Right kidney (tissue), 1 donor: ENCODE measurements around the gene HMGCS1.
"Not testable (repeated sequence)": the region's sequence is repeated elsewhere in the genome, so short reads cannot be mapped to it uniquely, and the experiment has no call there.

Experiments
- DNase-seq: peaks from one replicate; pipeline ENCODE4 v3.0.0-alpha.2; 2016

HMGCS1 gene

GRCh38 chr5:43279548-43280274 lies 33.5 kb downstream of the HMGCS1 start:
- no peak for DNase-seq

GRCh38 chr5:43275391-43275790 lies 37.8 kb downstream of the HMGCS1 start:
- no peak for DNase-seq

- DNase-seq = no peak
These were observed 38.6 kb downstream of the HMGCS1 start for GRCh38 chr5:43274435-43275114.

- DNase-seq = no peak
These were observed 39.7 kb downstream of the HMGCS1 start for GRCh38 chr5:43273552-43273951.

GRCh38 chr5:43270645-43271044 lies 42.6 kb downstream of the HMGCS1 start:
- no peak for DNase-seq

GRCh38 chr5:43268188-43268820 lies 44.9 kb downstream of the HMGCS1 start:
- DNase-seq = no peak

- DNase-seq = not testable (repeated sequence)
These were observed 50.9 kb downstream of the HMGCS1 start for GRCh38 chr5:43262269-43262668.

- DNase-seq = no peak
These were observed 55.1 kb downstream of the HMGCS1 start for GRCh38 chr5:43258116-43258515.

GRCh38 chr5:43256261-43256966 lies 56.8 kb downstream of the HMGCS1 start:
- no peak for DNase-seq

- DNase-seq = no peak
These were observed 57.5 kb downstream of the HMGCS1 start for GRCh38 chr5:43255704-43256103.

- no peak for DNase-seq
These were observed 61.5 kb downstream of the HMGCS1 start for GRCh38 chr5:43251754-43252153.

- DNase-seq = no peak
These were observed 67.4 kb downstream of the HMGCS1 start for GRCh38 chr5:43245724-43246385.

GRCh38 chr5:43244823-43245565 lies 68.2 kb downstream of the HMGCS1 start:
- DNase-seq = no peak

- no peak for DNase-seq
These were observed 69.9 kb downstream of the HMGCS1 start for GRCh38 chr5:43243270-43243669.

- no peak for DNase-seq
These were observed 71.0 kb downstream of the HMGCS1 start for GRCh38 chr5:43242196-43242595.
